Measurements from ENCODE around the gene DPP6.
"Not testable (repeated sequence)": the region's sequence is repeated elsewhere in the genome, so short reads cannot be mapped to it uniquely, and the experiment has no call there.

DNA sequence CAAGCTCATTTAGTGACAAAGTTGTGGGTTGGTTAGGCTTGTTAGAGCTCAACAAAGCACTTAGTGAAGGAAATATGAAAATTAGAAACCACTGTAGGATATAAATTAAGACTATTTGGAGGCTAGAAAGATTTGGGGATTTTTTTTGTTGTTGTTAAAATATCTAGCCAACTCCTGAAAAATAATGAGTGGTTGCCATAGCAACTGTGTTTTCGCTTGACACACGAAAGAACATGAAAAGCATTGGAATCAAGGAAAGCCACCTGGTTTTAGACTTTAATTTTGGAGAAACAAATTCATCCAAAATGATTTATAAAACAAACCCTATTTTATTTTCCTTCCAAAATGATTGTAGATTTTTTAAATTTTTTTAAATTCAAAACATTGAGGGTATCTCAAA lies 26.3 kb downstream of the DPP6 start:
- not testable (repeated sequence) for TF ChIP-seq POLR2AphosphoS5 (IDR thresholded peaks at IDR 0.05; ENCODE audit: borderline replicate concordance, low read depth, low read length); EZH2 (IDR thresholded peaks at IDR 0.05); FOXP2 (optimal IDR thresholded peaks at IDR 0.05; ENCODE audit: control extremely low read depth, extremely low read length, insufficient read depth)
